ENCODE results near the gene GNE.

The GNE gene

GRCh38 chr9:36188212-36188611 lies 70.0 kb downstream of the GNE start:
- TF ChIP-seq TCF12 (IDR thresholded peaks at IDR 0.05; ENCODE audit: low read depth) (no peak), EGR1 (IDR thresholded peaks at IDR 0.05) (no peak), CEBPB (IDR thresholded peaks at IDR 0.05) (no peak), YY1 (IDR thresholded peaks at IDR 0.05; ENCODE audit: low read depth) (no peak), NFIC (IDR thresholded peaks at IDR 0.05) (no peak), CREB1 (IDR thresholded peaks at IDR 0.05; ENCODE audit: low read depth) (no peak), TEAD4 (IDR thresholded peaks at IDR 0.05) (no peak), USF1 (IDR thresholded peaks at IDR 0.05) (no peak), TAF1 (IDR thresholded peaks at IDR 0.05; ENCODE audit: low read depth) (no peak), ZBTB7A (IDR thresholded peaks at IDR 0.05; ENCODE audit: low read depth) (no peak), RAD21 (IDR thresholded peaks at IDR 0.05; ENCODE audit: low read depth) (no peak), EP300 (IDR thresholded peaks at IDR 0.05; ENCODE audit: borderline replicate concordance) (no peak), FOXM1 (IDR thresholded peaks at IDR 0.05; ENCODE audit: borderline replicate concordance, low read depth) (no peak)
- TF ChIP-seq, protein P1, sequence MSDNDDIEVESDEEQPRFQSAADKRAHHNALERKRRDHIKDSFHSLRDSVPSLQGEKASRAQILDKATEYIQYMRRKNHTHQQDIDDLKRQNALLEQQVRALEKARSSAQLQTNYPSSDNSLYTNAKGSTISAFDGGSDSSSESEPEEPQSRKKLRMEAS (IDR thresholded peaks at IDR 0.05), result no peak
- TF ChIP-seq, protein P2, sequence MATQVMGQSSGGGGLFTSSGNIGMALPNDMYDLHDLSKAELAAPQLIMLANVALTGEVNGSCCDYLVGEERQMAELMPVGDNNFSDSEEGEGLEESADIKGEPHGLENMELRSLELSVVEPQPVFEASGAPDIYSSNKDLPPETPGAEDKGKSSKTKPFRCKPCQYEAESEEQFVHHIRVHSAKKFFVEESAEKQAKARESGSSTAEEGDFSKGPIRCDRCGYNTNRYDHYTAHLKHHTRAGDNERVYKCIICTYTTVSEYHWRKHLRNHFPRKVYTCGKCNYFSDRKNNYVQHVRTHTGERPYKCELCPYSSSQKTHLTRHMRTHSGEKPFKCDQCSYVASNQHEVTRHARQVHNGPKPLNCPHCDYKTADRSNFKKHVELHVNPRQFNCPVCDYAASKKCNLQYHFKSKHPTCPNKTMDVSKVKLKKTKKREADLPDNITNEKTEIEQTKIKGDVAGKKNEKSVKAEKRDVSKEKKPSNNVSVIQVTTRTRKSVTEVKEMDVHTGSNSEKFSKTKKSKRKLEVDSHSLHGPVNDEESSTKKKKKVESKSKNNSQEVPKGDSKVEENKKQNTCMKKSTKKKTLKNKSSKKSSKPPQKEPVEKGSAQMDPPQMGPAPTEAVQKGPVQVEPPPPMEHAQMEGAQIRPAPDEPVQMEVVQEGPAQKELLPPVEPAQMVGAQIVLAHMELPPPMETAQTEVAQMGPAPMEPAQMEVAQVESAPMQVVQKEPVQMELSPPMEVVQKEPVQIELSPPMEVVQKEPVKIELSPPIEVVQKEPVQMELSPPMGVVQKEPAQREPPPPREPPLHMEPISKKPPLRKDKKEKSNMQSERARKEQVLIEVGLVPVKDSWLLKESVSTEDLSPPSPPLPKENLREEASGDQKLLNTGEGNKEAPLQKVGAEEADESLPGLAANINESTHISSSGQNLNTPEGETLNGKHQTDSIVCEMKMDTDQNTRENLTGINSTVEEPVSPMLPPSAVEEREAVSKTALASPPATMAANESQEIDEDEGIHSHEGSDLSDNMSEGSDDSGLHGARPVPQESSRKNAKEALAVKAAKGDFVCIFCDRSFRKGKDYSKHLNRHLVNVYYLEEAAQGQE (IDR thresholded peaks at IDR 0.05; ENCODE audit: low read depth), result no peak

DNA sequence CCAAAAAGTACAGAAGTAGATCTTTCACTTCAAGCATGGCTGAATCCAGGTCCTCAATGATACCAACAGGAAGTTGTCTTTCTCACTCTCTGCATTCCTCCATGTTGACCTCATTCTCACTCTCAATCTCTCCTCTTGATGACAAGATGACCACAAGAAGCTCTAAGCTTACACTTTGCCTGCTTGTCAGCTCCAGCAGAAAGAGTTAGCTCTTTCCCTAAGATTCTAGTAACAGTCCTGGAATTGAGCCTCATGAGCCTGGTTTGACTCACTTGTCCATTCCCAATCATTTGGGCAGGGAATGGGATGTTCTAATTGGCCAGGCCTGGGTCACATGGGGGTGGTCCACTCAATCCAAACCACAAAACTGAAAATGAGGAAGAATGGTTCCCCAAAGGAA lies 70.8 kb downstream of the GNE start:
- TF ChIP-seq FOXM1 (IDR thresholded peaks at IDR 0.05; ENCODE audit: borderline replicate concordance, low read depth) (no peak), USF1 (IDR thresholded peaks at IDR 0.05) (peak; percentile 17; the same call in 1 of the 2 replicates)

DNA sequence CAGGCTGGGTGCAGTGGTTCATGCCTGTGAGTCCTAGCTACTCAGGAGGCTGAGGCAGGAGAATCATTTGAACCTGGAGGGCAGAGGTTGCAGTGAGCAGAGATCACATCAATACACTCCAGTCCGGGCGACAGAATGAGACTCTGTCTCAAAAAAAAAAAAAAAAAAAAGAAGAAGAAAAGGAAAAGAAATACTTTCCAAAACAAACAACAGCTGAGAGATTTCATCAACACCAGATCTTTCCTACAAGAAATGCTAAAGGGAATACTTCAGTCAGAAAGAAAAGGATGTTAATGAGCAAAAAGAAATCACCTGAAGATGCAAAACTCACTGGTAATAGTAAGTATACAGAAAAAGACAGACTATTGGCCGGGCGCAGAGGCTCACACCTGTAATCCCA lies 80.7 kb downstream of the GNE start:
- TF ChIP-seq CEBPB (IDR thresholded peaks at IDR 0.05), result no peak
- no peak for TF ChIP-seq TEAD4 (IDR thresholded peaks at IDR 0.05)
- TF ChIP-seq NFIC (IDR thresholded peaks at IDR 0.05), result no peak
- TF ChIP-seq TCF12 (IDR thresholded peaks at IDR 0.05; ENCODE audit: low read depth), result no peak
- TF ChIP-seq TAF1 (IDR thresholded peaks at IDR 0.05; ENCODE audit: low read depth), result no peak
- no peak for TF ChIP-seq CREB1 (IDR thresholded peaks at IDR 0.05; ENCODE audit: low read depth)
- no peak for TF ChIP-seq USF1 (IDR thresholded peaks at IDR 0.05)
- TF ChIP-seq, protein P1 (IDR thresholded peaks at IDR 0.05), result no peak
- TF ChIP-seq EP300 (IDR thresholded peaks at IDR 0.05; ENCODE audit: borderline replicate concordance), result no peak
- no peak for TF ChIP-seq ZBTB7A (IDR thresholded peaks at IDR 0.05; ENCODE audit: low read depth)
- TF ChIP-seq, protein P2 (IDR thresholded peaks at IDR 0.05; ENCODE audit: low read depth), result no peak
- no peak for TF ChIP-seq FOXM1 (IDR thresholded peaks at IDR 0.05; ENCODE audit: borderline replicate concordance, low read depth)
- TF ChIP-seq YY1 (IDR thresholded peaks at IDR 0.05; ENCODE audit: low read depth), result no peak

DNA sequence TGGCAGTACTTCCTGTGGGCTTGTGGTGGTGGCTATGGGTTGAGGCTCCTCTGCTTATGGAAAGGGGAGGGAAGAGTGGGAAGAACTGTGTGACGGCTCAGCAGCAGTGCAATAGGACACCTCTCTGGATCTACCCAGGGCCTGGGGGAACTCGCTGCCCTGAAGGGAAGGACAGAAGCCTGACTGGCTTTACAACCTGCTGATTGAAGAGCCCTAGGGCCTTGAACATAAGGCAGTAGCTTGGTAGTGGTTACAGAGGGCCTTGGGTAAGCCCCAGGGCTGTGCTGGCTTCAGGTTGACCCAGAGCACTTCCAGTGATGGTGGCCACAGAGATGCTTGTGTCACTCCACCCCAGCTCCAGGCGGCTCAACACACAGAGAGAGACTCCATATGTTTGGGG lies 83.5 kb downstream of the GNE start:
- TF ChIP-seq YY1 (IDR thresholded peaks at IDR 0.05; ENCODE audit: low read depth) (no peak), NFIC (IDR thresholded peaks at IDR 0.05) (no peak), TAF1 (IDR thresholded peaks at IDR 0.05; ENCODE audit: low read depth) (no peak), ZBTB7A (IDR thresholded peaks at IDR 0.05; ENCODE audit: low read depth) (no peak)

- TF ChIP-seq YY1 (IDR thresholded peaks at IDR 0.05; ENCODE audit: low read depth), result no peak
- no peak for TF ChIP-seq USF1 (IDR thresholded peaks at IDR 0.05)
- TF ChIP-seq FOXM1 (IDR thresholded peaks at IDR 0.05; ENCODE audit: borderline replicate concordance, low read depth), result no peak
- TF ChIP-seq TAF1 (IDR thresholded peaks at IDR 0.05; ENCODE audit: low read depth), result no peak
- no peak for TF ChIP-seq EP300 (IDR thresholded peaks at IDR 0.05; ENCODE audit: borderline replicate concordance)
- no peak for TF ChIP-seq RAD21 (IDR thresholded peaks at IDR 0.05; ENCODE audit: low read depth)
- TF ChIP-seq TCF12 (IDR thresholded peaks at IDR 0.05; ENCODE audit: low read depth), result no peak
- no peak for TF ChIP-seq ZBTB7A (IDR thresholded peaks at IDR 0.05; ENCODE audit: low read depth)
- TF ChIP-seq, protein P2 (IDR thresholded peaks at IDR 0.05; ENCODE audit: low read depth), result no peak
- no peak for TF ChIP-seq EGR1 (IDR thresholded peaks at IDR 0.05)
Measured at GRCh38 chr9:36174271-36174670, 84.0 kb downstream of the GNE start.
